Neural progenitor cell (in vitro differentiated cells): Measurements from ENCODE around the gene MS4A2.

Experiments
- CTCF ChIP-seq: fragments of 200-600 bp; sonication (generic); IDR thresholded peaks from 2 replicates; pipeline ENCODE4 v1.5.1; 2017; ENCODE audit warnings: antibody characterized with exemption, mild to moderate bottlenecking
- EZH2 ChIP-seq: fragments of 200-600 bp; sonication (generic); IDR thresholded peaks from 2 replicates; pipeline ENCODE4 v1.6.1; 2017; ENCODE audit warnings: antibody characterized with exemption, mild to moderate bottlenecking, moderate library complexity

GRCh38 chr11:60078745-60079144, 9.7 kb upstream of the MS4A2 start:
- TF ChIP-seq EZH2 (no peak), CTCF (no peak)
